Cardiac muscle cell (in vitro differentiated cells and primary cell): ENCODE data around the gene XYLT1. TPM values are rescaled to one million over a fixed set of nuclear protein-coding genes. Genes with fewer than 3 reads are reported as not detected.

Source experiments
- DNase-seq, 2 donors: peaks; one replicate each; pipeline versions ENCODE4 v3.0.0 to v3.0.0-alpha.2; 2010 to 2017; ENCODE audit warnings: low read depth in 1 of 2, low spot score in 1 of 2
- H3K27ac ChIP-seq: fragments of 200-600 bp; sonication (generic); 2 replicates; pipeline ENCODE4 v1.5.1; 2016
- H3K27me3 ChIP-seq: fragments of 200-600 bp; sonication (generic); 2 replicates; pipeline ENCODE4 v1.6.0; 2016; ENCODE audit warnings: control low read depth
- H3K36me3 ChIP-seq: fragments of 200-600 bp; sonication (generic); 2 replicates; pipeline ENCODE4 v1.5.1; 2016; ENCODE audit warnings: control low read depth
- H3K4me1 ChIP-seq: fragments of 200-600 bp; sonication (generic); 2 replicates; pipeline ENCODE4 v1.8.1; 2017; ENCODE audit warnings: low read depth, mild to moderate bottlenecking, mixed run types
- H3K4me3 ChIP-seq: fragments of 200-600 bp; sonication (generic); 2 replicates; pipeline ENCODE4 v1.5.1; 2016; ENCODE audit warnings: mild to moderate bottlenecking
- H3K9me3 ChIP-seq: fragments of 200-600 bp; sonication (generic); 2 replicates; pipeline ENCODE4 v1.5.1; 2017; ENCODE audit warnings: low read depth, mild to moderate bottlenecking, control low read depth
- polyA plus RNA-seq: library from polyadenylated mRNA; unstranded; fragments of >200 nt; fragmentation: Nextera tagmentation; extraction: Ambion mirVana; gene quantifications from 2 replicates; pipeline ENCODE4 v1.2.1, GENCODE V29; 2016
- total RNA-seq: library from RNA; depleted of rRNA; stranded (reverse); fragments of >200 nt; gene quantifications from 2 replicates; pipeline ENCODE4 v1.2.3, GENCODE V29; 2016
- TF ChIP-seq, protein P1 (sequence below): IDR thresholded peaks from 2 replicates; pipeline ENCODE4 v1.5.1; 2012; ENCODE audit warnings: low read depth, mild to moderate bottlenecking, low read length

XYLT1 gene
- total and polyA plus RNA-seq, 2 experiments from 2014 or later = 3.1 to 7.2 TPM

DNA sequence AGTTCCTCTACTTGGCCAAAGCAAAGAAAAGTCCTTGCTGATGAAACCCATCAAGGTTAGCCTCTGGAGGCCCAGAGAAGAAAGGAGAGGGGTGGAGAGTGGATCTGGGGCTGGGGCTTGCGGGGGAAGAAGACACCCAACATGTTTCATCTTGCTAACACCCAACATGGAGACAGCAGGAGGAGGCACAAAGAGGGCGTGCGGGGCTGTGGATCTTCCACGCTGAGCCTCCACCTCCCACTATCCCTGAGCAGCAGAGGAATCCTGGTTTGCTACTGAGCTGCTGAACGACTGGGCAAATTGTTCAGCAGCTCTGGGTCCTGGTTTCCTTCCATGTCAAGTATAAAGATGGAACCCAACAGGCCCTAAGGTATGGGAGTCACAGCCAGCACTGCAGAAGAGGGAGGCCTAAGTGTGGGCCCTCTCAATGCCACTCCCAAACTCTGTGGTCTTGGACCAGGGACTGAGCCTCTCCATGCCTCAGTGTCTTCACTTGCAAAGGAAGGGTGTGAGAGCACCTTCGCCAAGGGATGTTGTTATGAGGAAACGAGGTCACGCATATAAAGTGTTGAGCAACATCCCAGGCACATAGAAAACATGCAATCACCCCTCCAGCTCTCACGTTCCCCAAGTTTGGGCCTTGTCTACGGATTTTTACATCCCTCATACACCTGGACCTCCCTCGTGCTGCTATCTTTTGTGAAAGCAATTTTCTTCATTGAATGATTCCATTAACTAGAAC lies 122.5 kb downstream of the XYLT1 start:
- DNase-seq = no peak
- TF ChIP-seq, protein P1, sequence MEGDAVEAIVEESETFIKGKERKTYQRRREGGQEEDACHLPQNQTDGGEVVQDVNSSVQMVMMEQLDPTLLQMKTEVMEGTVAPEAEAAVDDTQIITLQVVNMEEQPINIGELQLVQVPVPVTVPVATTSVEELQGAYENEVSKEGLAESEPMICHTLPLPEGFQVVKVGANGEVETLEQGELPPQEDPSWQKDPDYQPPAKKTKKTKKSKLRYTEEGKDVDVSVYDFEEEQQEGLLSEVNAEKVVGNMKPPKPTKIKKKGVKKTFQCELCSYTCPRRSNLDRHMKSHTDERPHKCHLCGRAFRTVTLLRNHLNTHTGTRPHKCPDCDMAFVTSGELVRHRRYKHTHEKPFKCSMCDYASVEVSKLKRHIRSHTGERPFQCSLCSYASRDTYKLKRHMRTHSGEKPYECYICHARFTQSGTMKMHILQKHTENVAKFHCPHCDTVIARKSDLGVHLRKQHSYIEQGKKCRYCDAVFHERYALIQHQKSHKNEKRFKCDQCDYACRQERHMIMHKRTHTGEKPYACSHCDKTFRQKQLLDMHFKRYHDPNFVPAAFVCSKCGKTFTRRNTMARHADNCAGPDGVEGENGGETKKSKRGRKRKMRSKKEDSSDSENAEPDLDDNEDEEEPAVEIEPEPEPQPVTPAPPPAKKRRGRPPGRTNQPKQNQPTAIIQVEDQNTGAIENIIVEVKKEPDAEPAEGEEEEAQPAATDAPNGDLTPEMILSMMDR = no peak
- Histone ChIP-seq H3K27ac (no peak overlapping the region), H3K9me3 (no peaks in the 10 kb centered on the region), H3K4me1 (peaks cover 11% of the 10 kb centered on the region), H3K36me3 (no peaks in the 10 kb centered on the region), H3K27me3 (no peaks in the 10 kb centered on the region), H3K4me3 (no peak overlapping the region)

- Histone ChIP-seq H3K4me1 (peaks cover 11% of the 10 kb centered on the region), H3K4me3 (no peak overlapping the region), H3K36me3 (no peaks in the 10 kb centered on the region), H3K27me3 (no peaks in the 10 kb centered on the region), H3K9me3 (no peaks in the 10 kb centered on the region), H3K27ac (peak overlapping the region; percentile 42)
- TF ChIP-seq, protein P1 = no peak
- peak in 1 of 2 donors; percentile 29 for DNase-seq
Measured at GRCh38 chr16:17347624-17348023, 123.1 kb downstream of the XYLT1 start.

GRCh38 chr16:17346621-17347569 lies 123.9 kb downstream of the XYLT1 start:
- no peaks in the 10 kb centered on the region for H3K27me3 ChIP-seq
- H3K4me1 ChIP-seq = peaks cover 11% of the 10 kb centered on the region
- TF ChIP-seq, protein P1 = no peak
- peak overlapping the region; percentile 42 for H3K27ac ChIP-seq
- no peaks in the 10 kb centered on the region for H3K36me3 ChIP-seq
- H3K9me3 ChIP-seq = no peaks in the 10 kb centered on the region
- no peak for DNase-seq
- H3K4me3 ChIP-seq = no peak overlapping the region

DNA sequence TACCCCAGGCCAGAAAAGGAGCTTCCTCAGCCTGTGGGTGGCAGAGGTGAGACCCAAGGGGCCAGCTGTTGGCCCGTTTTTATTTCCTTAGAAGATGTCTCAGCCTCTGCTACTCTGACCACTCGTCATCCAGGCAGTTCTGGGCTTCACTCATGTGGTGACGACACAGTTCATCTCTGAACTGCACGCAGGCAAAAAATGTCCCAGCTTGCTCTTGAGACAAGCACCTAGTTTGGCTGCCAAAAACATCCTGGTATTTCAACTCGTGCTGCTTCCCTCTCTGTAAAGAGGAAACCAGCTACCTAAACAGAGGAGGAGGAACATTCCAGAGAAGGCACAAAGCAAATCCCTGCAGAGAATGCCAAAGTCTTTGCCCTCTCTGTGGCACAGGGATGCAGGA lies 125.7 kb downstream of the XYLT1 start:
- H3K4me3 ChIP-seq = no peak overlapping the region
- H3K4me1 ChIP-seq = peaks cover 19% of the 10 kb centered on the region
- no peaks in the 10 kb centered on the region for H3K27me3 ChIP-seq
- TF ChIP-seq, protein P1 = no peak
- peak in 1 of 2 donors; percentile 39 for DNase-seq
- no peak overlapping the region for H3K27ac ChIP-seq
- H3K36me3 ChIP-seq = no peaks in the 10 kb centered on the region
- H3K9me3 ChIP-seq = no peaks in the 10 kb centered on the region

- H3K27ac ChIP-seq = no peak overlapping the region
- no peaks in the 10 kb centered on the region for H3K36me3 ChIP-seq
- no peak overlapping the region for H3K4me3 ChIP-seq
- peaks cover 19% of the 10 kb centered on the region for H3K4me1 ChIP-seq
- TF ChIP-seq, protein P1 = no peak
- H3K9me3 ChIP-seq = no peaks in the 10 kb centered on the region
- no peak for DNase-seq
- no peaks in the 10 kb centered on the region for H3K27me3 ChIP-seq
Measured at GRCh38 chr16:17343728-17344127, 127.0 kb downstream of the XYLT1 start.
